A549 (cell line): ENCODE measurements around the gene CLEC20A. TPM values are rescaled to one million over a fixed set of nuclear protein-coding genes. Genes with fewer than 3 reads are reported as not detected.

Experiments used
- ATAC-seq, 2 experiments: fragments of 200-7000 bp in 1 of 2; fragments of >200 bp in 1 of 2; cut with Nextera tagmentation in 1 of 2; cut with Tn5 transposase in 1 of 2; 3 replicates each; pipeline versions ENCODE4 v1.8.0 to v1.9.1; 2018 to 2020; ENCODE audit warnings: mild to moderate bottlenecking in 1 of 2, moderate library complexity in 1 of 2
- CTCF ChIA-PET: fragments of 300-600 bp; sonication (Branson Sonifier 250); formaldehyde crosslinking; extraction: SDS; loops from one replicate; lab custom pipeline; 2021; ENCODE audit warnings: antibody characterized with exemption, inconsistent platforms; lab: Yijun Ruan, JAX
- POLR2A ChIA-PET: fragments of 350-600 bp; formaldehyde crosslinking; extraction: SDS; loops from one replicate; lab custom pipeline; 2021; ENCODE audit warnings: antibody characterized with exemption, inconsistent platforms; lab: Yijun Ruan, JAX
- DNase-seq, 2 experiments: peaks; one replicate each; pipeline versions ENCODE4 v3.0.0 to v3.0.0-alpha.2; 2011 to 2016; ENCODE audit warnings: low read depth in 1 of 2, low spot score in 1 of 2
- FAIRE-seq: peaks from 2 replicates; lab custom pipeline; 2011; peaks lifted over from hg19 to GRCh38; lab: Jason Lieb, UNC
- H3K27ac ChIP-seq, 2 experiments: fragments of >200 bp; sonication (Bioruptor Twin); formaldehyde crosslinking; 3 replicates each; pipeline ENCODE4 v1.5.1; 2016 to 2017
- H3K4me1 ChIP-seq: fragments of >200 bp; sonication (Bioruptor Twin); formaldehyde crosslinking; 3 replicates; pipeline ENCODE4 v1.6.1; 2016
- H3K4me2 ChIP-seq: fragments of >200 bp; sonication (Bioruptor Twin); formaldehyde crosslinking; 3 replicates; pipeline ENCODE4 v1.6.1; 2016
- H3K4me3 ChIP-seq: fragments of >200 bp; sonication (Bioruptor Twin); formaldehyde crosslinking; 3 replicates; pipeline ENCODE4 v1.5.1; 2016
- H3K9me3 ChIP-seq: fragments of >200 bp; sonication (Bioruptor Twin); formaldehyde crosslinking; 3 replicates; pipeline ENCODE4 v1.6.1; 2016
- CEBPB ChIP-seq, 2 experiments: fragments of >200 bp in 1 of 2; sonication (Bioruptor Twin) in 1 of 2; formaldehyde crosslinking in 1 of 2; IDR thresholded peaks; 2 replicates each; pipeline ENCODE4 v1.6.1; 2012 to 2016
- EHF ChIP-seq: fragments of 250-450 bp; sonication (Bioruptor Pico); IDR thresholded peaks from 2 replicates; pipeline ENCODE4 v1.5.0; 2020; ENCODE audit warnings: mild to moderate bottlenecking
- EHMT2 ChIP-seq: fragments of 200-600 bp; sonication (generic); IDR thresholded peaks from 2 replicates; pipeline ENCODE4 v1.6.1; 2016; ENCODE audit warnings: antibody characterized with exemption, low read depth, mild to moderate bottlenecking, moderate library complexity
- GATA3 ChIP-seq: IDR thresholded peaks from 2 replicates; pipeline ENCODE4 v1.6.1; 2012; ENCODE audit warnings: borderline replicate concordance
- HMGXB4 ChIP-seq: fragments of 250-450 bp; sonication (Bioruptor Pico); IDR thresholded peaks from 2 replicates; pipeline ENCODE4 v1.5.0; 2021; ENCODE audit warnings: mild to moderate bottlenecking, moderate library complexity, borderline replicate concordance
- HOXB13 ChIP-seq: fragments of 250-450 bp; sonication (Bioruptor Pico); IDR thresholded peaks from 2 replicates; pipeline ENCODE4 v1.5.0; 2020; ENCODE audit warnings: low read depth, mild to moderate bottlenecking, moderate library complexity
- JUNB ChIP-seq: fragments of >200 bp; sonication (Bioruptor Twin); formaldehyde crosslinking; IDR thresholded peaks from 2 replicates; pipeline ENCODE4 v1.6.1; 2016
- KDM5A ChIP-seq: fragments of 200-600 bp; sonication (generic); IDR thresholded peaks from 2 replicates; pipeline ENCODE4 v1.6.1; 2016; ENCODE audit warnings: antibody characterized with exemption, mild to moderate bottlenecking
- MAX ChIP-seq: IDR thresholded peaks from 2 replicates; pipeline ENCODE4 v1.6.1; 2012
- NR3C1 ChIP-seq: fragments of >200 bp; sonication (Bioruptor Twin); formaldehyde crosslinking; IDR thresholded peaks from 3 replicates; pipeline ENCODE4 v1.6.1; 2017
- PHF8 ChIP-seq: fragments of 200-600 bp; sonication (generic); IDR thresholded peaks from 2 replicates; pipeline ENCODE4 v1.6.1; 2016; ENCODE audit warnings: low read depth, mild to moderate bottlenecking, antibody characterized with exemption, moderate library complexity, borderline replicate concordance
- POLR2AphosphoS2 ChIP-seq: conservative IDR thresholded peaks from 2 replicates; pipeline ENCODE4 v1.6.1; 2012; ENCODE audit warnings: low read length, improper control_type of control experiment, inconsistent platforms
- RAD21 ChIP-seq, 2 experiments: fragments of >200 bp in 1 of 2; sonication (Bioruptor Twin) in 1 of 2; formaldehyde crosslinking in 1 of 2; IDR thresholded peaks in 1 of 2; conservative IDR thresholded peaks in 1 of 2; 2 replicates in 1 of 2; 3 replicates in 1 of 2; pipeline ENCODE4 v1.6.1; 2012 to 2018; ENCODE audit warnings: inconsistent platforms in 1 of 2
- RARB ChIP-seq: fragments of 250-450 bp; sonication (Bioruptor Pico); IDR thresholded peaks from 2 replicates; pipeline ENCODE4 v1.8.0; 2021; ENCODE audit warnings: mild to moderate bottlenecking, moderate library complexity
- TFCP2L1 ChIP-seq: fragments of 250-450 bp; sonication (Bioruptor Pico); IDR thresholded peaks from 2 replicates; pipeline ENCODE4 v1.5.0; 2021; ENCODE audit warnings: mild to moderate bottlenecking
- TP53 ChIP-seq: fragments of 250-450 bp; sonication (Bioruptor Pico); IDR thresholded peaks from 2 replicates; pipeline ENCODE4 v1.5.0; 2021; ENCODE audit warnings: mild to moderate bottlenecking, moderate library complexity
- USF2 ChIP-seq: fragments of 450-650 bp; IDR thresholded peaks from 2 replicates; pipeline ENCODE4 v1.6.1; 2014; ENCODE audit warnings: antibody characterized with exemption
- ZNF302 ChIP-seq: fragments of 250-450 bp; sonication (Bioruptor Pico); IDR thresholded peaks from 2 replicates; pipeline ENCODE4 v1.9.0; 2021; ENCODE audit warnings: inconsistent platforms, mild to moderate bottlenecking, moderate library complexity
- WGBS: methylation state at CpG from one replicate; pipeline ENCODE4 v1.1.6; 2017; ENCODE audit errors: missing lambda C conversion rate; 5-methylcytosine and 5-hydroxymethylcytosine counted together
- polyA plus RNA-seq, 4 experiments: library from polyadenylated mRNA; depleted of rRNA in 3 of 4; stranded (reverse); fragments of >200 nt; fragmentation: RNase III in 1 of 4; extraction: RNeasy Plus Mini Kit Qiagen cat#74134 plus additional on column Dnase treatment in 1 of 4; gene quantifications; 2 replicates in 3 of 4; 3 replicates in 1 of 4; pipeline ENCODE4 v1.2.3, GENCODE V29; 2011 to 2017
- TF ChIP-seq, protein P1 (sequence below): fragments of 150-350 bp; IDR thresholded peaks from 2 replicates; pipeline ENCODE4 v1.6.1; 2014; ENCODE audit warnings: low read depth, mild to moderate bottlenecking, low read length

CLEC20A gene
- polyA plus RNA-seq, 2 of the 4 experiments (the other 2 are of a cell fraction): not detected

DNA sequence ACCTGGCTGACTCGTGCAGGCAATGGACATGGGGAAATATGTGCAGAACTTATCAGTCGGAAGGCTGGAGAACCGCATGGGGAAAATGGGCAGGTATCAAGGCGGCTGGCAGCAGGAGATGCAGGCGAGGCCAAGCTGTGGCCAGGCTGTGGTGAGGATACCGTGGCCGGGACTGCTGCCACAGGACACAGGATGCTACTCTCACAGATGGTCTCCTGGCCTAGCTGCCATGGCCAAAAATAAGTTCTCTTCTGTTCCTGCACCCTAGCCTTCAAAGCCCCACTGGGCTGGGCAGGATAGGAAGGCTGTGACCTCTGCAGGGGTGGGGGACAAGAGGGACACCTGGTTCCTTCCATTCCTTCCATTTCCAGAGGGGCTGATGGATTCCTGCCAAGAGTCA lies 42.5 kb upstream of the CLEC20A start:
- Histone ChIP-seq H3K27ac (peak overlapping the region; percentile 79 to 83; a peak in 4 of 6 replicates), H3K9me3 (no peaks in the 10 kb centered on the region), H3K4me2 (peak overlapping the region; percentile 78; the same call in 2 of the 3 replicates), H3K4me3 (no peak overlapping the region), H3K4me1 (peaks cover 62% of the 10 kb centered on the region)
- ChIA-PET CTCF (interaction anchor here (0.7 to 18.9 kb wide), 9 partner anchors 37 to 582 kb away, joined by 3 to 352 read pairs (median 3); no protein-coding TSS in a partner anchor), POLR2A (no interaction called here)
- no peak for DNase-seq
- FAIRE-seq: no peak
- WGBS: 91% methylated on average over 7 of the region's 7 CpGs
- TF ChIP-seq, protein P1, sequence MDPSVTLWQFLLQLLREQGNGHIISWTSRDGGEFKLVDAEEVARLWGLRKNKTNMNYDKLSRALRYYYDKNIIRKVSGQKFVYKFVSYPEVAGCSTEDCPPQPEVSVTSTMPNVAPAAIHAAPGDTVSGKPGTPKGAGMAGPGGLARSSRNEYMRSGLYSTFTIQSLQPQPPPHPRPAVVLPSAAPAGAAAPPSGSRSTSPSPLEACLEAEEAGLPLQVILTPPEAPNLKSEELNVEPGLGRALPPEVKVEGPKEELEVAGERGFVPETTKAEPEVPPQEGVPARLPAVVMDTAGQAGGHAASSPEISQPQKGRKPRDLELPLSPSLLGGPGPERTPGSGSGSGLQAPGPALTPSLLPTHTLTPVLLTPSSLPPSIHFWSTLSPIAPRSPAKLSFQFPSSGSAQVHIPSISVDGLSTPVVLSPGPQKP: no peak
- TF ChIP-seq POLR2AphosphoS2 (no peak), KDM5A (no peak), PHF8 (no peak), NR3C1 (no peak), USF2 (no peak), GATA3 (no peak)
- ATAC-seq: no peak

GRCh38 chr1:178538192-178538916 lies 41.6 kb upstream of the CLEC20A start:
- peak overlapping the region; percentile 79 to 83 for H3K27ac ChIP-seq

More at GRCh38 chr1:178538192-178538916, 41.6 kb upstream of the CLEC20A start:
- POLR2A ChIA-PET: interaction anchor here (0.6 to 0.9 kb wide), 2 partner anchors 488 to 542 kb away, joined by 3 to 6 read pairs; no protein-coding TSS in a partner anchor
- DNase-seq (peak in 1 of 2 experiments; percentile 36), ATAC-seq (peak in 1 of 2 experiments; percentile 4; a peak in 2 of 6 replicates)
- CTCF ChIA-PET: interaction anchor here (0.6 to 18.9 kb wide), 11 partner anchors 11 to 1267 kb away, joined by 3 to 352 read pairs (median 3); no protein-coding TSS in a partner anchor
- Histone ChIP-seq H3K4me3 (no peak overlapping the region), H3K4me2 (peak overlapping the region; percentile 78), H3K9me3 (no peaks in the 10 kb centered on the region)
- TF ChIP-seq JUNB (no peak), RAD21 (conservative IDR thresholded peaks at IDR 0.05 in 1 of 2, IDR thresholded peaks at IDR 0.05 in 1 of 2) (no peak), ZNF302 (CRISPR knock-in tag) (no peak), EHMT2 (no peak), CEBPB (IDR thresholded peaks at IDR 0.05) (no peak), EHF (CRISPR knock-in tag) (no peak), HMGXB4 (CRISPR knock-in tag) (no peak), RARB (CRISPR knock-in tag) (no peak), HOXB13 (CRISPR knock-in tag) (no peak), NR3C1 (no peak), MAX (no peak), TP53 (CRISPR knock-in tag) (no peak), TFCP2L1 (no peak)
- TF ChIP-seq, all 56 proteins: peak for 0
- no peak for FAIRE-seq
- peaks cover 55% of the 10 kb centered on the region for H3K4me1 ChIP-seq
- WGBS: 41% methylated on average over 9 of the region's 9 CpGs
